Neural progenitor cell (in vitro differentiated cells): ENCODE measurements around the gene SLC12A7.

Experiments used
- EZH2phosphoT487 ChIP-seq: fragments of 200-600 bp; sonication (generic); IDR thresholded peaks from 2 replicates; pipeline ENCODE4 v1.6.1; 2017; ENCODE audit warnings: antibody characterized with exemption
- TF ChIP-seq, protein P1 (sequence below): fragments of 200-600 bp; sonication (generic); IDR thresholded peaks from 2 replicates; pipeline ENCODE4 v1.5.1; 2017; ENCODE audit warnings: antibody characterized with exemption, mild to moderate bottlenecking

GRCh38 chr5:1128977-1129710 lies 17.3 kb upstream of the SLC12A7 start:
- TF ChIP-seq, protein P1, sequence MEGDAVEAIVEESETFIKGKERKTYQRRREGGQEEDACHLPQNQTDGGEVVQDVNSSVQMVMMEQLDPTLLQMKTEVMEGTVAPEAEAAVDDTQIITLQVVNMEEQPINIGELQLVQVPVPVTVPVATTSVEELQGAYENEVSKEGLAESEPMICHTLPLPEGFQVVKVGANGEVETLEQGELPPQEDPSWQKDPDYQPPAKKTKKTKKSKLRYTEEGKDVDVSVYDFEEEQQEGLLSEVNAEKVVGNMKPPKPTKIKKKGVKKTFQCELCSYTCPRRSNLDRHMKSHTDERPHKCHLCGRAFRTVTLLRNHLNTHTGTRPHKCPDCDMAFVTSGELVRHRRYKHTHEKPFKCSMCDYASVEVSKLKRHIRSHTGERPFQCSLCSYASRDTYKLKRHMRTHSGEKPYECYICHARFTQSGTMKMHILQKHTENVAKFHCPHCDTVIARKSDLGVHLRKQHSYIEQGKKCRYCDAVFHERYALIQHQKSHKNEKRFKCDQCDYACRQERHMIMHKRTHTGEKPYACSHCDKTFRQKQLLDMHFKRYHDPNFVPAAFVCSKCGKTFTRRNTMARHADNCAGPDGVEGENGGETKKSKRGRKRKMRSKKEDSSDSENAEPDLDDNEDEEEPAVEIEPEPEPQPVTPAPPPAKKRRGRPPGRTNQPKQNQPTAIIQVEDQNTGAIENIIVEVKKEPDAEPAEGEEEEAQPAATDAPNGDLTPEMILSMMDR, result no peak
- no peak for TF ChIP-seq EZH2phosphoT487
